Transverse colon (tissue), 4 donors: ENCODE data around the gene ACD. TPM values are rescaled to one million over a fixed set of nuclear protein-coding genes. Genes with fewer than 3 reads are reported as not detected.
A peak's percentile ranks its signal among the peaks of the same experiment; 100 is the strongest.

ENCODE experiments used
- DNase-seq: peaks from one replicate; pipeline ENCODE4 v3.0.0-alpha.2; 2019
- H3K27ac ChIP-seq, 4 donors: fragments of 200-600 bp; sonication (generic); 2 replicates each; pipeline ENCODE4 v1.5.1; 2016 to 2018; ENCODE audit warnings: inconsistent platforms in 4 of 4
- H3K27me3 ChIP-seq: fragments of 200-600 bp; sonication (generic); 2 replicates; pipeline ENCODE4 v1.5.1; 2017; ENCODE audit warnings: inconsistent platforms
- H3K36me3 ChIP-seq, 4 donors: fragments of 200-600 bp; sonication (generic); 2 replicates each; pipeline ENCODE4 v1.5.1; 2017 to 2019; ENCODE audit warnings: inconsistent platforms in 4 of 4
- H3K4me1 ChIP-seq, 4 donors: fragments of 200-600 bp; sonication (generic); 2 replicates each; pipeline ENCODE4 v1.5.1; 2017 to 2020; ENCODE audit warnings: inconsistent platforms in 4 of 4
- H3K4me3 ChIP-seq, 4 donors: fragments of 200-600 bp; sonication (generic); 1 replicate in 1 of 4; 2 replicates in 3 of 4; pipeline versions ENCODE4 v1.5.1 to v1.6.1; 2017 to 2019; ENCODE audit warnings: inconsistent platforms in 4 of 4
- H3K9me3 ChIP-seq, 2 donors: fragments of 200-600 bp; sonication (generic); 2 replicates each; pipeline ENCODE4 v1.5.1; 2017 to 2019; ENCODE audit warnings: inconsistent platforms in 2 of 2
- CTCF ChIP-seq, 5 experiments: fragments of 200-600 bp in 3 of 5; fragments of 450-650 bp in 2 of 5; sonication (generic) in 3 of 5; IDR thresholded peaks; 1 replicate in 2 of 5; 2 replicates in 3 of 5; pipeline ENCODE4 v1.5.1; 2016 to 2017; ENCODE audit warnings: antibody characterized with exemption in 5 of 5, inconsistent platforms in 3 of 5, mild to moderate bottlenecking in 2 of 5, moderate library complexity in 1 of 5
- EP300 ChIP-seq: sonication (generic); formaldehyde crosslinking; IDR thresholded peaks from one replicate; pipeline ENCODE4 v1.6.1; 2017; ENCODE audit warnings: antibody characterized with exemption, low read depth
- POLR2A ChIP-seq: fragments of 450-650 bp; IDR thresholded peaks from one replicate; pipeline ENCODE4 v1.6.1; 2016; ENCODE audit warnings: antibody characterized with exemption, mild to moderate bottlenecking, moderate library complexity
- POLR2AphosphoS5 ChIP-seq, 3 donors: sonication (generic); formaldehyde crosslinking; IDR thresholded peaks; one replicate each; pipeline ENCODE4 v1.6.1; 2016; ENCODE audit warnings: antibody characterized with exemption in 3 of 3
- WGBS, 2 donors: methylation state at CpG; one replicate each; pipeline ENCODE4 v1.1.5; 2018; ENCODE audit warnings: low coverage in 1 of 2; 5-methylcytosine and 5-hydroxymethylcytosine counted together
- in situ Hi-C, 4 donors: fragments of 200-750 bp; cut with MboI; loops; one replicate each; pipeline versions ENCODE4 v1.15.0 to v1.15.1; 2017; ENCODE audit warnings: low sequenced_read_pairs in 3 of 4, low pct_ligation_motif_present in 1 of 4, low pct_unique_long_range_greater_than_20kb in 1 of 4
- intact Hi-C: fragments of 100-400 bp; cut with DNase I; formaldehyde crosslinking; loops from one replicate; pipeline ENCODE4 v1.15.1; 2023; ENCODE audit warnings: low total_unique reads
- total RNA-seq, 4 donors: library from RNA; depleted of rRNA; stranded (reverse); fragments of >200 nt; gene quantifications; one replicate each; pipeline ENCODE4 v1.1.0, GENCODE V29; 2016

The ACD gene
- total RNA-seq, 4 donors from 2014 or later, result 2.0 to 76.3 (median 15.7) TPM

GRCh38 chr16:67650023-67650422 is 10.0 kb downstream of the ACD start:
- Histone ChIP-seq H3K36me3 (no peaks in the 10 kb centered on the region), H3K9me3 (no peaks in the 10 kb centered on the region), H3K27ac (no peak overlapping the region), H3K4me1 (peaks cover 6 to 21% (median 12%) of the 10 kb centered on the region in 4 donors), H3K27me3 (peaks cover 99% of the 10 kb centered on the region), H3K4me3 (no peak overlapping the region)
- TF ChIP-seq POLR2A (no peak), EP300 (no peak), POLR2AphosphoS5 (IDR thresholded peaks at IDR 0.05) (no peak), CTCF (IDR thresholded peaks at IDR 0.05) (no peak)
- intact Hi-C loops (no loop called here), in situ Hi-C loops (loop anchor here in 2 of 4 donors (25.0 kb wide), 1 partner anchor 88 kb away; the partner anchor contains the start of gene CTCF (in 2 of the 2))
- DNase-seq, result no peak
- WGBS, 2 donors, result 17 to 69% methylated on average over 1 to 8 of the region's 8 CpGs

- peak overlapping the region in 1 of 4 donors; percentile 4 for H3K4me3 ChIP-seq
- WGBS, 2 donors, result 44% methylated on average over 34 of the region's 34 CpGs; no CpG with 5 or more reads in 1 of the 2 donors
- no peaks in the 10 kb centered on the region for H3K9me3 ChIP-seq
- intact Hi-C loops (no loop called here), in situ Hi-C loops (loop anchor here in 1 of 4 donors (10.0 kb wide), 1 partner anchor 95 kb away; no protein-coding TSS in a partner anchor)
- H3K4me1 ChIP-seq, result peaks cover 6 to 26% (median 17%) of the 10 kb centered on the region in 4 donors
- peaks cover 99% of the 10 kb centered on the region for H3K27me3 ChIP-seq
- no peak overlapping the region for H3K27ac ChIP-seq
- no peak for DNase-seq
- no peak for TF ChIP-seq POLR2A
- no peak for TF ChIP-seq POLR2AphosphoS5 (IDR thresholded peaks at IDR 0.05)
- TF ChIP-seq CTCF (IDR thresholded peaks at IDR 0.05), result no peak
- TF ChIP-seq EP300, result no peak
- H3K36me3 ChIP-seq, result no peaks in the 10 kb centered on the region
Observed at GRCh38 chr16:67649494-67649931, 10.5 kb downstream of the ACD start.

DNA sequence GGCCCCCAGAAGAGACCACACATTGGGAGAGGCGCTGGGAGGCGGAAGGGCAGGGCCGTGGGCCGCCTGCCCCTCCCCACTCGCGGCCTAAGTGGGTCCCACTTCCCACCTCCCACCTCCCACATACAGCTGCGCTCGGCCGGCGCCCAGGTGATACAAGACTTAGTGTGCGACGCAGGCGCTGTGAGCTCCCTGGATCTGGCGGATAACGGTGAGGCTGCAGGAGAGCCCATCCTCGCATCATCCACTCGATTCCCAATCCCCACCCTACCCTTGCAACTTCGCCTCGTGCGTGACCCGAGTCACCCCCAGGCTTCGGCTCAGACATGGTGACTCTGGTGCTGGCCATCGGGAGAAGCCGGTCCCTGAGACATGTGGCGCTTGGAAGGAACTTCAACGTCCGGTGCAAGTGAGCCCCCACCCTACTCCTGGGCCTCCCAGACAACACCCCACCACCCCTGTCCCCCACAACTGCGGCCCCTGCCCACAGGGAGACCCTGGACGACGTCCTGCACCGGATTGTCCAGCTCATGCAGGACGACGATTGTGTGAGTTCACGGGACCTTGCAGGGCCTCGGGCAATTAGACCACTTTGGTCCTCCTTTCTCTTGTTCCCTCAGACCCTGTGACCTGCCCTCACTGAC is 11.2 kb downstream of the ACD start:
- H3K36me3 ChIP-seq, result no peaks in the 10 kb centered on the region
- H3K27ac ChIP-seq, result no peak overlapping the region
- no peak for TF ChIP-seq POLR2AphosphoS5 (IDR thresholded peaks at IDR 0.05)
- intact Hi-C loops (no loop called here), in situ Hi-C loops (loop anchor here in 1 of 4 donors (10.0 kb wide), 1 partner anchor 94 kb away; no protein-coding TSS in a partner anchor)
- no peak overlapping the region for H3K4me3 ChIP-seq
- H3K27me3 ChIP-seq, result peaks cover 99% of the 10 kb centered on the region
- peaks cover 6 to 28% (median 18%) of the 10 kb centered on the region in 4 donors for H3K4me1 ChIP-seq
- WGBS, 2 donors, result 69% methylated on average over 31 of the region's 35 CpGs; no CpG with 5 or more reads in 1 of the 2 donors
- no peaks in the 10 kb centered on the region for H3K9me3 ChIP-seq
- DNase-seq, result no peak

GRCh38 chr16:67648088-67648763 is 11.8 kb downstream of the ACD start:
- no peak for TF ChIP-seq CTCF (IDR thresholded peaks at IDR 0.05)
- no peak for TF ChIP-seq POLR2A
- TF ChIP-seq POLR2AphosphoS5 (IDR thresholded peaks at IDR 0.05), result no peak
- in situ Hi-C loops (loop anchor here in 1 of 4 donors (10.0 kb wide), 1 partner anchor 93 kb away; no protein-coding TSS in a partner anchor), intact Hi-C loops (no loop called here)
- no peak for DNase-seq
- Histone ChIP-seq H3K9me3 (no peaks in the 10 kb centered on the region), H3K4me3 (no peak overlapping the region), H3K27ac (no peak overlapping the region), H3K36me3 (no peaks in the 10 kb centered on the region), H3K27me3 (peaks cover 95% of the 10 kb centered on the region), H3K4me1 (peaks cover 1 to 22% (median 13%) of the 10 kb centered on the region in 4 donors)
- 35% methylated on average over 62 of the region's 65 CpGs; no CpG with 5 or more reads in 1 of the 2 donors for WGBS, 2 donors
